Measurements from ENCODE around the gene OSBPL6.

The OSBPL6 gene

GRCh38 chr2:178359192-178359912 lies 165.0 kb downstream of the OSBPL6 start:
- DNase-seq (ENCODE audit: low read depth) = no peak

GRCh38 chr2:178361588-178361987 lies 167.3 kb downstream of the OSBPL6 start:
- no peak for DNase-seq (ENCODE audit: low read depth)

DNA sequence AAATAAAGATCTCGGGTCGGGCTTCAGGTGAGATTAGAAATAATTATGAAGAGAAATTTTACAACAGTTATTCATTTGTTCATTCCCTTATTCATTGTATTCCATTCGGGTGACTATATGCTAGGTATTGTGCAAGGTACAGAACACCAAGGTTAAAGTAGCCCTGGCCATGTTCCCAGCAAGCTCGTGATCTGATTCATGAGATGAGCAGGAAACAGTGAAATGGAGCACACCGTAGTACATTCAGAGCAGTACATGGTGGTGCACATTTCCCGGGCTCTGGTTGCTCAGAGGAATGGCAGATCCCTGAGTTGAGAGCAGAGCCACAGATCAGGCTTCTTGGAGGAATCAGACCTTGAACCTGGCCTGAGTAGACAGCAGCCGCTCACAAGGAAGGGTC lies 168.9 kb downstream of the OSBPL6 start:
- DNase-seq (ENCODE audit: low read depth) = no peak

- DNase-seq (ENCODE audit: low read depth) = no peak
These were observed 170.8 kb downstream of the OSBPL6 start for GRCh38 chr2:178365116-178365515.

DNA sequence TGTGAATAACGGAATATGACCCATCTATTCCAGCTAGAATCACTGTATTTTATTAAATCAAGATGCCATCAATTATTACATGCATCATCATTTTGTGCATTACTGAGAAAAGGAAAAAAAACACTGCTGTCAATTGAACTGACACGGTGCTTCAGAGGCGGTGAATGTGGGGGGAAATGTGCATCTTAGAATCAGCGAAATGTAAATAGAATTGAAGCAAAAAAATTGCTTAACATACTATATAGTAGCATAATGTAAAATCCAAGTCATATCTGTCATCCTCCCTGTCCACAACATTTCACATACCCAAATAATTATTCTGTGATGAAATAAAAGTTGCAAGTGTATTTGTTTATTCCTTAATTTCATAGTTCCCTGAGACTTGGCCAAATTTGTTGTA lies 172.1 kb downstream of the OSBPL6 start:
- no peak for DNase-seq (ENCODE audit: low read depth)

- no peak for DNase-seq (ENCODE audit: low read depth)
These were observed 173.0 kb downstream of the OSBPL6 start for GRCh38 chr2:178367344-178367743.

- DNase-seq (ENCODE audit: low read depth) = no peak
These were observed 180.6 kb downstream of the OSBPL6 start for GRCh38 chr2:178374865-178375264.

- no peak for DNase-seq (ENCODE audit: low read depth)
These were observed 182.7 kb downstream of the OSBPL6 start for GRCh38 chr2:178377046-178377445.

DNA sequence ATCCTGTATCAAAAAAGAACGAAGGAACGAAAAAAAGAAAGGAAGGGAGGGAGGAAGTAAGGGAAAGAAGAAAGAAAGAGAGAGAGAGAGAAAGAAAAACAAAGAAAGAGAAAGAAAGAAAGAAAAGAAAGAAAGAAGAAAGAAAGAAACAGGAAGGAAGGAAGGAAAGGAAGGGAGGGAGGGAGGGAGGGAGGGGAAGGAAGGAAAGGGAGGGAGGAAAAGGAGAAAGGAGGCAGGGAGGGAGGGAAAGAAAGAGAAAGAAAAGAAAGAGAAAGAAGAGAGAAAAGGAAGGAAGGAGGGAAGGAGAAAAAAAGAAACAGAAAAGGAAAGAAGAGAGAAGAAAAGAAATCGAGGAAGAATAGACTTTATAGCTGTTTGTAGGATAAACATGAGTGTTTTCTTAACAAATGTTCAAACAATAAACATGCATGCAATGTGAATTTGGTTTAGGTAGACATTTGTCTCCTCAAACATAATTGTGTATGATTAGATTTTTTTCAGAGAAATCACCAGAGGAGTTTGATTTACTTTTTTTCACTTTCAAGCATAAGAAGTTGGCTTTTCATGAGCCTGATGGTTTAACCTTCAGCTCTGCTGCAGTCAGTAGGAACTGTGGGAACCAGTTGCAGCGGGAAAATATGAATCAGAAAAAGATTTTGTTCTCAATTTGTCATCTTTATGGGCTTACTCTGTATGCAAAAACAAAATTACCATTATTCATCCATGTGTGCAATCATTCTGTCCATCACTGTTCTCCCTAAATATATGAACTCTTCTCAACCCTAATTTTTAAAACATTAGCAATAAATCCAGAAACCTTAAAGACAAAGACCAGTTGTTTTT lies 185.1 kb downstream of the OSBPL6 start:
- no peak for DNase-seq (ENCODE audit: low read depth)

DNA sequence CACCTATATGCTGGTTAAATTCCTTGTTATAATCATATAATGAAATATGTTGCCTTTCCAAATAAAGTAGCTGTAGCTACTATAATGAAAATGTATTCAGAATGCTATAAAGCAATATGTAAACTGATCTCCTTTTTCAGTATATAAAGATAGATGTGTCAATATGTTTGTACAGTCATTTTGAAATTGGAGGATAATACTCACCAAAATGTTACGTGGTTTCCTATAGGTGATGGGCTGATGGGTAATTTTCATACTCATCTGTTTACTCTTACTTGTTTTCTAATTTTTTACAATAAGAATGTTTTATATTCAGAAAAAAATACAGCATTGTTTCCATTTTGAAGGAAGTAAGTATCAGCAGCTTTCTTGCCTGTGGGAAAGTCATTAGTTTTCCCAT lies 186.5 kb downstream of the OSBPL6 start:
- DNase-seq (ENCODE audit: low read depth) = no peak

GRCh38 chr2:178383718-178384117 lies 189.4 kb downstream of the OSBPL6 start:
- DNase-seq (ENCODE audit: low read depth) = no peak

GRCh38 chr2:178385595-178386148 lies 191.4 kb downstream of the OSBPL6 start:
- DNase-seq (ENCODE audit: low read depth) = no peak

DNA sequence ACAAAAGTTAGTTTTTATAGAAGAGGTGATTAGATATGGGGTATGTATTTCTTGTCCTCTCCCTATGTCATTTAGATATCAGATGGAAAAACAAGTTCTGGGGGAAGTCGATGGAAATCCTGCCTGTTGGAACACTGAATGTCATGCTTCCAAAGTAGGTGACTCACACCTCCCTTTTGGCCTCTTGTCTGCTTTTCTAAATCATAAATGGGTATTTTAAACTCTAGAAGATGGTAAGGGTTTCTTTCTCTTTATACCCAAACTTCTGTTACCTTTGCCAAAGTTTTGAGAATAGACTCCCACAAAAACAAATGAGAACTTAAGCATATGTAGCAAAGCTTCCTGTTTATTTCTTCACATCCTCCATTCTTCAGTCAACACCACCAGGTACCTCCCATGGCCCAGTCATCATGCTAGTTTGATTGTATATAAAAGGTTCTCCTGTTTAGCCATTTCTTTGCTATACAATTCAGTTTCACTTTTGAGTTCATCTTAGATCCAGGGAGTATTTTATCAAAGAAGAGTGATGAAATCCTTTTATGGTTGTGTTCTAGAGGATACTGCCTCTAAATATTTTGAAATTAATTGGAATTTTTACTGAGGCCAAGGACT lies 192.8 kb downstream of the OSBPL6 start:
- DNase-seq (ENCODE audit: low read depth) = no peak

DNA sequence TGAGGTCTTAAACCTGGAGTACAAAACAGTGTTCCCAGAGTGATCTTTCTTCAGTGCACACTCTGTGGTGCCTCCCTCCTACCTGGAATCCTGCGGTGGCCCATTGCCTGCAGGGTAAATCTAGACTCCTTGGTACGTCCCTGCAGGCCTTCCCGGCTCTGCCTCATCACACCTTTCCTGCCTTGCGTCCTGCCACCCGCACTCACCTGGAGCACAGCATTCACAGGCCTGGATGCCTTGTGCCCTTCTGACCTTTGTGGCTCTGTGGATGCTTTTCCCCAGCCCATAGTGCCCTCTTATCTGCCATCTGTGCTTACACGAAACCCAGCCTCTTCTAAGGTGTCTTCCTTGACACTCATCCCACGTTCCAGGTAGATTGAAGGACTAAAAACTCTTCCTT lies 194.0 kb downstream of the OSBPL6 start:
- no peak for DNase-seq (ENCODE audit: low read depth)

DNA sequence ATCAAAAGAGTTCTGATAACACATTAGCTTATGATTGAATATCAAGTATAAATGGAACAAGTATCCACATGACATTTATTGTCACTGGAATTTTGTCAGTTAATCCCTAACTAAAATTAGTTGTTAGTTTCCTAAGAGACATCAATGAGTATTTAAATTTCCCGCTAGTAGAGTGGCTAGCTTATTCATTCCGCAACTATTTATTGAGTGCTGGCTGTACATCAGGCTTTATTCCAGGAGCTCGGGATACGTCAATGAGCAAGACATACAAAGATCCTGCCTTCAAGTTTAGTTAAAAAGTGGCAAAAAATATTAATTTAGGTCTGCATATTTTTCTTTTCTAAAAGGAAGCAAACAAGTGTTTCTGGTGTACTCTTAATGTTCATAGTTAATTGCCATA lies 197.4 kb downstream of the OSBPL6 start:
- no peak for DNase-seq (ENCODE audit: low read depth)

GRCh38 chr2:178392215-178392614 lies 197.9 kb downstream of the OSBPL6 start:
- no peak for DNase-seq (ENCODE audit: low read depth)

- DNase-seq (ENCODE audit: low read depth) = no peak
These were observed 200.5 kb downstream of the OSBPL6 start for GRCh38 chr2:178394859-178395258.

DNA sequence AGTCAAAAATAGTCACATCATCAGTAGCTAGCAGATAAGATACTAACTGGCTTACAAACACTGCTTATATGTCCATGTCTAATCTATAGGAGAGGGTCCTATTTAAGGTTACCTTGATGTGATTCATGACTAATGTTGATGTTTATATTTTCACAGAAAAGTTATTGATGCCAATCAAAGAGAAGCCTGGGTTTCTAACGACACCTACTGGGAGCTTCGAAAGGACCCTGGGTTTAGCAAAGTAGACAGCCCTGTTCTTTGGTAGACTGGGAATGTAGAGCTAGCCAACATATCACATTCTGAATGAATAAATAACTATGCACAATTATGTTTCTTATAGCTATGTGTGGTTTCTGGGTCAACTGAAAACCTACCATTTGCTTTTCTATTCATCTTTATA lies 201.0 kb downstream of the OSBPL6 start:
- no peak for DNase-seq (ENCODE audit: low read depth)

- no peak for DNase-seq (ENCODE audit: low read depth)
These were observed 201.7 kb downstream of the OSBPL6 start for GRCh38 chr2:178395941-178396570.

GRCh38 chr2:178397002-178397605 lies 202.8 kb downstream of the OSBPL6 start:
- DNase-seq (ENCODE audit: low read depth) = no peak

DNA sequence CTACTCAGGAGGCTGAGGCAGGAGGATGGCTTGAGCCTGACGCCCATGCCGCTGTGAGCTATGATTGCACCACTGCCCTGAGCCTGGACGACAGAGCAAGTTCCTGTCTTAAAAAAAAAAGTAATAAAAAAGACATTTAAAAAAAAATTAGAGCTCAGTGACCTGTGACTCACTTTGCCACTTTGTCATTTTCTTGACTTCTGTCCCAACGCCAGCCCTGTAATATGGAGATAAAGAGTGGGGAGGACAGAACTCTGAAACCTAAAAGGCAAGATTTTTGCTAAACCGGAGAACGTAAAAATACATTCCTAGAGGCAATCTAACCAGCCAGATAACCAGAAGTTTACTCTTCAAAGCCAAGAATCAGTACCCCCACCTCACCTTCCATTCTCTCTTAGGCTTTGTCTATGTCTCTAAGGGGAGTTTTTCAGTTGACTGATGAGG lies 207.7 kb downstream of the OSBPL6 start:
- no peak for DNase-seq (ENCODE audit: low read depth)

Measured in activated T-cell treated with anti-CD3 and anti-CD28 coated beads for 1 hour (primary cell).